GM08714 (cell line): ENCODE results near the gene CCDC92B.
"Not testable (repeated sequence)": the region's sequence is repeated elsewhere in the genome, so short reads cannot be mapped to it uniquely, and the experiment has no call there.

Experiments
- H3K4me3 ChIP-seq: fragments of 200-500 bp; sonication (Bioruptor generic); 2 replicates; pipeline ENCODE4 v1.5.1; 2014; ENCODE audit warnings: mild to moderate bottlenecking, low read length, inconsistent platforms
- ZNF274 ChIP-seq: IDR thresholded peaks from 2 replicates; pipeline ENCODE4 v1.6.1; 2012; ENCODE audit warnings: mild to moderate bottlenecking, low read depth, low read length

The CCDC92B gene

DNA sequence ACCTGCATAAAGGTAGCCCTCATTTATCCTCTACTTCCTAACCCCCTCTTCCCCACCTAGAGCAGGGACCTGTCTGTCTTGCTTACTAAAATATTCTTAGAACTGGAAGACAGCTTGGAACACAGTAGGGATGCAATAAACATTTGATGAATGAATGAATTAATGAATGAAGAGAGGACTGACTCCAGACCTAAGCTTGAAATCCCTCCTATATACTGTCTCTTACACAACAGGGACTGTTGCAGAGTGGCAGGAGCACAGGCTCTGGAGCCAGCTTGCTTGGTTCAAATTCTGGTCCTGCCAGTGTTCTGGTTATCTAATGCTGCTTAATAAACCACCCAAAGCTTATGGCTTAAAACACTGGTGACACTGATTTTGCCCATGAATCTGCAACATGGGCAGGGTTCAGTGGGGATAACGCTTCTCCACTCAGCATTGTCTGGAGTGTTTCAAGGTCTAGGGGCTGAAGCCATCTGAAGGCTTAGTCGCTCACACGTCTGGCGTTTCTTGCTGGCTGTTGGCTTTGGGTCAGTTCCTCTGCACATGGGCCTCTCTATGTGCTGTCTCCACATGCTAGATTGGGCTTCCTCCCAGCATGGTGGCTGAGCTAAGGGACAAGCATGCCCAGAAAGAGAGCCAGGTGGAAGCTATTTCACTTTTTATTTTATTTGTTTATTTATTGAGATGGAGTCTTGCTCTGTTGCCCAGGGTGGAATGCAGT is 34.0 kb upstream of the CCDC92B start:
- TF ChIP-seq ZNF274 = no peak
- no peak overlapping the region for H3K4me3 ChIP-seq

DNA sequence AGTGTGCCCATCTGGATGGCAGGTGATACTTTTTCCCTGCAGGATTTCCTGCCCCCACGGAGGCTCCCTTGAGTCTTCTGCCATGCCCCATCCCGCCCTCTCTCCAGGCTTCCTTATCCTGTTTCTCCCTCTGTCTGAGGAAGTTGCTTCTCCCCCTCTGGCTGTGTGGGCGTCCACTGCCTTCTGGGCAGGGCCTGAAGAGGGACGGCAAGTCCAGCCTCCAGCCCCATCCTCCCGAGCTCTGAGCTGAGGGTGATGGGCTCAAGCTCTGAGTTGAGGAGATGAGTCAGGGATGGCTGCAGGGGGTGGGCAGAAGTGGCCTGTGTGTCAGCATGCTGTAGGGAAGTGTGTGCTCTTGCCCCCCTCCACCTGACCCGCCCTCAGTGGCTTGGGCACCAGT is 32.6 kb upstream of the CCDC92B start:
- TF ChIP-seq ZNF274 = no peak
- no peak overlapping the region for H3K4me3 ChIP-seq

DNA sequence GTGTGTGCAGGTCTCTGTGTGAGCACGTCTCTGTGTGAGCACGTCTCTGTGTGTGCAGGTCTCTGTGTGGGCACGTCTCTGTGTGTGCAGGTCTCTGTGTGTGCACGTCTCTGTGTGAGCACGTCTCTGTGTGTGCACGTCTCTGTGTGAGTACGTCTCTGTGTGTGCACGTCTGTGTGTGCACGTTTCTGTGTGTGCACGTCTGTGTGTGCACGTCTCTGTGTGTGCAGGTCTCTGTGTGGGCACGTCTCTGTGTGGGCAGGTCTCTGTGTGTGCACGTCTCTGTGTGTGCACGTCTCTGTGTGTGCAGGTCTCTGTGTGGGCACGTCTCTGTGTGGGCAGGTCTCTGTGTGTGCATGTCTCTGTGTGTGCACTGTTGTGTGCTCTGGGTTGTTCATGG is 32.1 kb upstream of the CCDC92B start:
- not testable (repeated sequence) for H3K4me3 ChIP-seq

DNA sequence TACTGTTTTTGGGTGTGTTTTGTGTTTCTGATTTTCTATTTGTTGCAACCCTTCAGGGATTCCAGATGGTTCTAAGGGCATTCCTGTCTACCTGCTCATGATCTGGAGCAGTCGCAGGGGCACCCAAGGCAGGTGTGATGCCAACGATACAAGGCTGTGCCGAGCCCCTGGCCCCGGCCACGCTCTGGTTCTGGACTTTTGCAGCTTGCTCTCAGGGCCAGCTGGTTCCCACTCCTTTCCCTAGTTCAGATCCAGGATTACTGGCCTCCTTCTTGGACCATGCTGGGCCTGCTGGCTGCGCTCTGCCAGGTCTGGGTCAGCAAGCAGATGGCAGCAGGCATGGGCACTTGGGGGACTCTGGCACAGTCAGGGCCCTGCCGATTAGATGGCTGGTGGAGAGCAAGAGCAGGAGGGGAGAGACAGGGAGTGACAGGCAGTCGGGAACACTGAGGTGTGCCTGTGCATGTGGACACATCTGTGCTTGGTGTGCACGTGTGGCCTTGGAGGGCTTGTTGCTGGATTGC is 31.5 kb upstream of the CCDC92B start:
- no peak overlapping the region for H3K4me3 ChIP-seq
- no peak for TF ChIP-seq ZNF274

DNA sequence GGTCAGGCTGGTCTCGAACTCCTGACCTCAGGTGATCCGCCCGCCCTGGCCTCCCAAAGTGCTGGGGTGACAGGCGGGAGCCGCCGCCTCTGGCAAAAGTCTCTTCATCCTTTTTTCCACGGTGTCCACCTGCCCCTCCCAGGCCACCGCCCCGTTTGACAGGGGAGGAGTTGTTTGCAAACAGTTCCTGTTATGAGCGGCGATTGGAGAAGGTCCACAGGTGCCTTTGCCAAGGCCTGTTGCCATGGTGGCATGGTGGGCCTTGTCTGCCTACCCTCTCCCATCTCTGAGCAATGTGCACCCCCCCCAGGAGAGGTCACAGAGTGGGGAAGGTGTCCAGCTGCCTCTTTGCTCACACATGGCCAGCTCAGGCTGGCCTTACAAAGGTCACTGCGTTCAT is 30.8 kb upstream of the CCDC92B start:
- no peak for TF ChIP-seq ZNF274
- no peak overlapping the region for H3K4me3 ChIP-seq

DNA sequence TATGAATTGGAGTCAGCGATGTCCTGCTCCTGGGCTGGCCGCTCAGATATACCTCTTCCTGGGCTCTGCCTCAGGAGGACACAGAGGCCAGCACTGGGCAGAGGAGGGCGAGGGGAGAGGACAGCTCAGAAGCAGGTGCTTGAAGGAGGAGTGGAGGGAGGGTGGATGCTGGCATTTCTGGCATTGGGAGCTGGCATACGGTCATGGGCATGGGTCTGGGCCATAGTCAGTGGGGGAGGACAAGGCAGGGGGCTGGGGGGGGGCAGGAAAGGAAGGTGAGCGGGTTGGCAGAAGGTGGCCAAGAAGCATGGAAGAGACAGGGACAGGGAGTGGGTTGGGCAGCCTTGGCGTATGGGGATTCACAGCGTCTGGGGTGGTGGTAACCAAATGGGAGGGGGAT is 30.1 kb upstream of the CCDC92B start:
- TF ChIP-seq ZNF274 = no peak
- no peak overlapping the region for H3K4me3 ChIP-seq

DNA sequence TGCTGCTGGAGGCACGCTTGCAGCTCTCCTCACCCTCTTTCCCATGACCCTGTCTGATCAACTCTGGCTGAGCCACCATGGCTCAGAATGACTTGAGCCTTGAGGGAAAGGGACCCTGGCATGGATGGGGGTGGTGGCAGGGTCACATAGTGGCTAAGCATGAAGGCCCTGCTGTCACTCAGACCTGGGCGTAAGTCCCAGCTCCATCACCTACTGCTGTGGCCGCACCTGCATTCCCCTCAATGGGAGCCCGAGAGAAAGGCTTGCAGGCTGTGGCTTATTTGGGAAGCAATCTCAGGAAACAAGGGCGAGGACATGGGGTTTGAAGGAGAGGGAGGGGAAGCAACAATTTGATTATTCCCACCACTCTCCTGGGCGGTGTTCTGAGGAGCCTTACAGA is 29.0 kb upstream of the CCDC92B start:
- H3K4me3 ChIP-seq = no peak overlapping the region

DNA sequence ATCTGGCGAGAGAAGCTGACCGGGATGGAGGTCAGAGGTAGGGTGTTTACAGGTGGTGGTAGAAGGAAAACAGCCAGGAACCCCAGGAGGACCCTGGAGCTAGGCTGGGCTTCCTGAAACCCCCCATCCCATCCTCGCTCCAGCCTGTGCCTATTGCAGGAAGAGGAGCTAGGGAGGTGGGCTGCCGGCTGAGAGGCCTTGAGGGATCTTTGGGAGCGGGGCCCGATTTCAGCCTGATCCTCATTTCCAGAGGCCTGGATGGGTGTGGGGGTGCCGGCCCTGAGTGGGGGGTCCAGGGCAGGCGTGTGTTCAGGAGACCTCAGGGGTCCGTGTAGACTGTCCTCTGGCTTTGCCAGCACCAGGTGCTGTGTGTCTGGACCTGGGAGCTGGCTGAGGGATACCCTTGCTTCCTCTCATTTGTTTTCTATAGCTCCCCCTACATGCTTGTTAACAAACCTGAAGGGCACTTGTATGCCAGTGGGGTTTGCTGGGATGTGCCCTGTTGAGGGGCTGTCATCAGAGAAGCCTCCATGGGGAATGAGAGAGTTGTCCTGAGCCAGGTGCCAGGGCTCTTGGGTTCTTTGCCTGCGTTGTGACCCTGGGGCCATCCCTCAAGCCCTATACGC is 27.9 kb upstream of the CCDC92B start:
- H3K4me3 ChIP-seq = no peak overlapping the region
- no peak for TF ChIP-seq ZNF274

More for the DNA sequence above, 29.0 kb upstream of the CCDC92B start:
- TF ChIP-seq ZNF274 = no peak

DNA sequence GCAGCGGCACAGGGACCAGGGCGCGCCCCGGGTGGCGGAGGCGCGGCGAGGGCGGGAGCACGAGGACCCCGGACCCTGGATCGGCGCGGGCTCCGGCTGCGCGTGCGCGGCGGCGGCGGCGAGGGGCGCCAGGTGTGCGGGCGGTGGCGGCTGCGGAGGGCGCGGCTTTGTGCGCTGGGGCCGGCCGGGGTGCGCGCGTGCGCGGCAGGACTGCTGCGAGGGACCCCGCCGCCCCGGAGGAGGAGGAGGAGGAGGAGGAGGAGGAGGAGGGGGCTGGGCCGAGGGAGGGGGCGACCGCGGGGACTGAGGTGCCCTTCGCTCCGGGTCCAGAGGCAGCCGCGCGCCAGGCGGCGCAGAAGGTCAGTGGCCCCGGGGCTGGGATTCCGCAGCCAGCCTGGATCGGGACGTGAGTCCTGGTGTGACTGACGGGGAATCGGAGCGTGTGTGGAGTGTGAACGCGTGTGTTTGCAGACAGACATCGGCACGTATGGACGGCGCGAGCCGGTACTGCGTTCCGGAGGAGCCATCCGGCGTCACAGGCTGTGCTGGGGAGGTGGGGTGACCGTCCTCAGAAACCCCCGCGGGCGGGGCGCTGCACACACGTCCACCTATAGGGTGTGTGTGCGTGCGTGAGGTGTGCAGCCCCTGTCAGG is 27.3 kb upstream of the CCDC92B start:
- TF ChIP-seq ZNF274 = no peak
- no peak overlapping the region for H3K4me3 ChIP-seq

DNA sequence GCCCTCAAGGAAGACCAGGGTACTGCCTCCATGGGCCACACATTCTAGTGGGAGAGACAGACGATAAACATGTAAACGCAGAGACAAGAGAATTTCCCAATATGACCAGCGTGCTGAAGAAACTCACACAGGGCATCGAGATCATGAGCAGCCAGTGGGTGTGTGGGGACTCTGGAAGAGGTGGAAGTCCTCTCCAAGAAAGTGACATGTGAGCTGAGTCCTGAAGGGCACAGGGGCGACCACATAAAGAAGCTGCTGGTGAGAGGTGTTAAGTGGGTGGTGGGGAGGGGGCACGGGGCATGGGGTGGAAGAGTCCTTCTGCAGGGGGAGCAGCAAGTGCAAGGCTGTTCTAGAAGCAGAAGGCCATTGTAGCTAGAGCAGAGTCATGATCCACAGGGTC is 25.8 kb upstream of the CCDC92B start:
- no peak for TF ChIP-seq ZNF274

DNA sequence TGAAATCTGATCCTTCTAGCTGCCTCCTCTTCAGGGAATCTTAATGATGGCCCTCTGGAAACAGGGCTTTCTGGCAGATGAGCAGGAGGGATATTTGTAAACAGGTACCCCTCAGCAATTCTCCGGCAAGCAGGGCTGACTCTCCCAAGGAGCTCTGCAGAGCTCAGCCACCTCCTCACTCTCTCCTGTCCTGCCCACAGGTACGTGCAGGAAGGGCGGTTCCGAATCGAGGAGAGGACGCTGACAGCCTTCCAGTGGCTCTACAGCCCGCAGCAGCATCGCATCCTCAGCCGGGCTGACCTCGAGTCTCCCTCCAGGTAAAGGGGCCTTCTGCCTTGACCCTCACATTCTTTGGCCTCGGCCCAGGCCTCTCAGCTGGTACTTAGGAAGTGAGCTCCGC is 20.7 kb upstream of the CCDC92B start:
- H3K4me3 ChIP-seq = no peak overlapping the region
- no peak for TF ChIP-seq ZNF274

More for the DNA sequence above, 25.8 kb upstream of the CCDC92B start:
- no peak overlapping the region for H3K4me3 ChIP-seq

DNA sequence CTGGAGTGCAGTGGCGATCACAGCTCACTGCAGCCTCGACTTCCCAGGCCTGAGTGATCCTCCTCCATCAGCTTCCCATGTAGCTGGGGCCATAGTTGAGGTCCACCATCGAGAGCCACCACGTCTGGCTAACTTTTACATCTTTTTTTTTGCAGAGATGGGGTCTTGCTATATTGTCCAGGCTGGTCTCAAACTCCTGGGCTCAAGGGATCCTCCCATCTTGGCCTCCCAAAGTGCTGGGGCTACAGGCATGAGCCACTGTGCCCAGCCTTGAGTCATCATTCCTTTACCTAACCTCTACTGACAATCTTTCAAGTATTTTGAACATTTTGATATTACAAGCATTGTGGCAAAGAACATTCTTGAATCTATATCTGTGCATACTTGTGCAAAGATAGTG is 9.4 kb upstream of the CCDC92B start:
- no peak overlapping the region for H3K4me3 ChIP-seq
- TF ChIP-seq ZNF274 = no peak

DNA sequence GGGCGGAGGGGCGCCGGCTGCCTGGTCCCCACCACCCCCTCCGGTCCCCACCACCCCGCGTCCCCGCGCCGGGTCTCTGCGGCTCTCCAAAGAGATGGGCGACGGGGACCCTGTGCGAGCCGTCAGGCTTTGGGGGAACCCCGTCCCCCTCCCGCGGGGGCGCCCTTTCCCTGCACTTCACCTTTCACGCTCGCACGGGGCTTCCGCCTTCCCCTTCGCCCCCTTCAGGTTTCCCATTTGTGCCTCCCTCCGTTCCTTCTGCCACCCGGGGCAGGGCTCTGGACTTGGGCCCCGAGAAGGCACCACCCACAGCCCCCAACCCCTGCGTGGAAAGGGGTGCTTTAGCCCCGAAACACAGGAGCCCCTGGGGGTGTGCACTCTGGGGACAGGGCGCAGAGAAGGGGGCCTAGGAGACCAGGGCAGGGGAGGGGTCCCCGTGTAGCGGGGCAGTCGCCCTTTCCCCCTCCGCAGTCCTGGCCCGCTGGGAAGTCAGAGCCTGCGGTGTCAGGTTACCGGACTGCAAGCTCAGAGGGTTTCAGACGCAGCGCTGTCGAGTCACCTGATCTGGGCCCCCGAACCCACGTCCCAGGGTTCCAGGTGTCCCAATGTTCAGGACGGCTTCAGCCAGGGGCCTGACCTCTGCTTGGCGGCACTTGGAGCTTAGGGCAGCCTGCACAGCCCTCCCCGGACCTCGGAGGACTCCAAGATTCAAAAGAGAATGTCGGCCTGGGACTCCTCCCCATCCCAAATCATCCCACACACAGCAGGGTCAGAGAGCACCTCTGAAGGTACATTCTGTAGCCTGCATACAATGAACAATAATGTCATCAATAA is 6.7 kb upstream of the CCDC92B start:
- TF ChIP-seq ZNF274 = no peak
- H3K4me3 ChIP-seq = no peak overlapping the region

DNA sequence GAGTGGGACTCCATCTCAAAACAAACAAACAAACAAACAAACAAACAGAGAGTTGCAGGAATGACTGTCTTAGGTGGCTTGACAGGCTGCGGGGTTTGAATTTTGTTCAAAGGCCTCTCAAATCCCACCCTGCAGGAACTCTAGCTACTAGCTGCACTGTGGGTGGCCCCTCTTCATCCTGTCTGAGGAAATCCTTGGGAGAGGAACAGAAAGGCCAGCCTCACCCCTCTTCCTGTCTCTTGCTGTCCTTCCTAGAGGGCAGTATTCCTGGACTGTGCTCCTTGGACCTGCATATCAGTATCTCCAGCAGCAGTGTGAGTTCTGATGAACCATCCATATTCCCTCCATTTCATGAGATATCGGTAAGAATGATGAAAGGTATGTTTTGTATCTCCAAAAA is 2.0 kb upstream of the CCDC92B start:
- TF ChIP-seq ZNF274 = no peak
- H3K4me3 ChIP-seq = no peak overlapping the region
